Adrenal gland (tissue), 12 donors: ENCODE measurements around the gene ALAD. TPM values are rescaled to one million over a fixed set of nuclear protein-coding genes. Genes with fewer than 3 reads are reported as not detected.
"Not testable (repeated sequence)": the region's sequence is repeated elsewhere in the genome, so short reads cannot be mapped to it uniquely, and the experiment has no call there.

Source experiments
- DNase-seq, 7 donors: peaks; one replicate each; pipeline ENCODE4 v3.0.0-alpha.2; 2019 to 2020
- H3K27ac ChIP-seq, 5 donors: fragments of 200-600 bp; sonication (generic) in 4 of 5; 1 replicate in 3 of 5; 2 replicates in 2 of 5; pipeline versions ENCODE4 v1.5.1 to v1.8.0; 2016 to 2020; ENCODE audit warnings: mild to moderate bottlenecking in 1 of 5
- H3K27me3 ChIP-seq: fragments of 200-600 bp; 2 replicates; pipeline ENCODE4 v1.8.0; 2021
- H3K36me3 ChIP-seq, 2 donors: fragments of 200-600 bp; replicated peaks in 1 of 2; 1 replicate in 1 of 2; 2 replicates in 1 of 2; pipeline versions ENCODE4 v1.5.1 to v1.8.0; 2018 to 2022
- H3K4me1 ChIP-seq, 2 donors: fragments of 200-600 bp; replicated peaks in 1 of 2; 1 replicate in 1 of 2; 2 replicates in 1 of 2; pipeline versions ENCODE4 v1.5.1 to v1.8.0; 2018 to 2021
- H3K4me3 ChIP-seq, 4 donors: fragments of 200-600 bp; sonication (generic) in 3 of 4; one replicate each; pipeline ENCODE4 v1.5.1; 2016 to 2018
- H3K9me3 ChIP-seq, 3 donors: fragments of 200-600 bp; sonication (generic) in 1 of 3; replicated peaks in 1 of 3; 1 replicate in 2 of 3; 2 replicates in 1 of 3; pipeline versions ENCODE4 v1.5.1 to v1.8.0; 2016 to 2021
- POLR2A ChIP-seq, 2 donors: fragments of 450-650 bp; IDR thresholded peaks; one replicate each; pipeline ENCODE4 v1.6.1; 2017; ENCODE audit warnings: antibody characterized with exemption in 2 of 2, mild to moderate bottlenecking in 2 of 2, moderate library complexity in 1 of 2
- WGBS, 4 donors: extraction: QIAGEN DNeasy Blood & Tissue Kit in 2 of 4; methylation state at CpG; one replicate each; pipeline versions ENCODE4 v1.1.5 to v1.1.7; 2013 to 2017; 5-methylcytosine and 5-hydroxymethylcytosine counted together
- intact Hi-C, 2 donors: fragments of 100-400 bp; cut with DNase I; formaldehyde crosslinking; loops; one replicate each; pipeline versions ENCODE4 v1.14.1 to v1.15.0; 2022 to 2023
- polyA plus RNA-seq, 3 donors: library from polyadenylated mRNA; stranded (reverse); fragments of 200-250 nt in 2 of 3; fragments of 350-450 nt in 1 of 3; fragmentation: Illumina TruSeq in 1 of 3; extraction: RNeasy Lipid Tissue Mini Kit (QIAGEN cat#74804) in 1 of 3; gene quantifications; one replicate each; pipeline ENCODE4 v1.2.3, GENCODE V29; 2013 to 2014
- total RNA-seq, 9 donors: library from RNA; depleted of rRNA in 4 of 9; stranded (reverse); fragments of >200 nt in 4 of 9; fragments of 120-200 nt in 1 of 9; fragmentation: NEBNext Ultra II Directional in 1 of 9; extraction: Animal tissue kit (Norgen Biotek cat#: 25700) in 1 of 9; gene quantifications; one replicate each; pipeline versions ENCODE4 v1.1.0 to v1.2.4, GENCODE V29; 2013 to 2023
- TF ChIP-seq, protein P1 (sequence below), 6 experiments: fragments of 450-650 bp in 4 of 6; fragments of 200-600 bp in 2 of 6; sonication (generic) in 1 of 6; IDR thresholded peaks; 1 replicate in 5 of 6; 2 replicates in 1 of 6; pipeline versions ENCODE4 v1.5.1 to v1.8.0; 2016 to 2021; ENCODE audit warnings: antibody characterized with exemption in 6 of 6, mild to moderate bottlenecking in 2 of 6, moderate library complexity in 1 of 6
- donor health status: healthy with polysubstance abuse.
- donor health status: Bipolar disorder and iron deficiency.
- donor health status: DM: yes; HTN: yes; CAD: no.
- donor health status: DM: no; HTN: no; CAD: no.
- donor health status: DM: no; HTN: no; CAD: no.
- donor health status: DM: yes; HTN: yes; CAD: no.

Gene ALAD
- total and polyA plus RNA-seq, 12 donors: 49.2 to 348 (median 242) TPM

GRCh38 chr9:113381909-113382411, 19.1 kb downstream of the ALAD start:
- DNase-seq: no peak
- TF ChIP-seq, protein P1, sequence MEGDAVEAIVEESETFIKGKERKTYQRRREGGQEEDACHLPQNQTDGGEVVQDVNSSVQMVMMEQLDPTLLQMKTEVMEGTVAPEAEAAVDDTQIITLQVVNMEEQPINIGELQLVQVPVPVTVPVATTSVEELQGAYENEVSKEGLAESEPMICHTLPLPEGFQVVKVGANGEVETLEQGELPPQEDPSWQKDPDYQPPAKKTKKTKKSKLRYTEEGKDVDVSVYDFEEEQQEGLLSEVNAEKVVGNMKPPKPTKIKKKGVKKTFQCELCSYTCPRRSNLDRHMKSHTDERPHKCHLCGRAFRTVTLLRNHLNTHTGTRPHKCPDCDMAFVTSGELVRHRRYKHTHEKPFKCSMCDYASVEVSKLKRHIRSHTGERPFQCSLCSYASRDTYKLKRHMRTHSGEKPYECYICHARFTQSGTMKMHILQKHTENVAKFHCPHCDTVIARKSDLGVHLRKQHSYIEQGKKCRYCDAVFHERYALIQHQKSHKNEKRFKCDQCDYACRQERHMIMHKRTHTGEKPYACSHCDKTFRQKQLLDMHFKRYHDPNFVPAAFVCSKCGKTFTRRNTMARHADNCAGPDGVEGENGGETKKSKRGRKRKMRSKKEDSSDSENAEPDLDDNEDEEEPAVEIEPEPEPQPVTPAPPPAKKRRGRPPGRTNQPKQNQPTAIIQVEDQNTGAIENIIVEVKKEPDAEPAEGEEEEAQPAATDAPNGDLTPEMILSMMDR (IDR thresholded peaks at IDR 0.05): no peak
- TF ChIP-seq POLR2A (IDR thresholded peaks at IDR 0.05): no peak
- Histone ChIP-seq H3K4me3 (no peak overlapping the region), H3K27ac (peak overlapping the region in 2 of 5 donors; percentile 29 to 89), H3K27me3 (no peaks in the 10 kb centered on the region), H3K36me3 (peaks cover 0 to 5% of the 10 kb centered on the region in 2 donors), H3K9me3 (no peaks in the 10 kb centered on the region), H3K4me1 (peaks cover 9 to 21% of the 10 kb centered on the region in 2 donors)
- WGBS, 4 donors: 81 to 85% (median 83%) methylated on average over 7 to 8 of the region's 8 CpGs
- intact Hi-C loops: no loop called here

GRCh38 chr9:113381441-113381840, 19.6 kb downstream of the ALAD start:
- DNase-seq, intact Hi-C loops, H3K36me3 ChIP-seq, H3K27me3 ChIP-seq, H3K9me3 ChIP-seq, H3K4me3 ChIP-seq: not testable (repeated sequence)
- peaks cover 9 to 21% of the 10 kb centered on the region in 2 donors for H3K4me1 ChIP-seq
- peak overlapping the region in 2 of 5 donors; percentile 53 to 89 for H3K27ac ChIP-seq
- 73 to 91% (median 80%) methylated on average over 4 to 7 of the region's 7 CpGs for WGBS, 4 donors

- no peak overlapping the region for H3K4me3 ChIP-seq
- H3K9me3 ChIP-seq: no peaks in the 10 kb centered on the region
- intact Hi-C loops: no loop called here
- H3K27ac ChIP-seq: peak overlapping the region; percentile 37 to 89 (median 83)
- DNase-seq: peak in 1 of 7 donors; percentile 40
- no peaks in the 10 kb centered on the region for H3K27me3 ChIP-seq
- no peaks in the 10 kb centered on the region for H3K36me3 ChIP-seq
- peaks cover 9 to 21% of the 10 kb centered on the region in 2 donors for H3K4me1 ChIP-seq
- TF ChIP-seq POLR2A (IDR thresholded peaks at IDR 0.05): no peak
- 42 to 56% (median 49%) methylated on average over 1 of the region's 1 CpG for WGBS, 4 donors
These were observed 20.2 kb downstream of the ALAD start for GRCh38 chr9:113380869-113381378.

DNA sequence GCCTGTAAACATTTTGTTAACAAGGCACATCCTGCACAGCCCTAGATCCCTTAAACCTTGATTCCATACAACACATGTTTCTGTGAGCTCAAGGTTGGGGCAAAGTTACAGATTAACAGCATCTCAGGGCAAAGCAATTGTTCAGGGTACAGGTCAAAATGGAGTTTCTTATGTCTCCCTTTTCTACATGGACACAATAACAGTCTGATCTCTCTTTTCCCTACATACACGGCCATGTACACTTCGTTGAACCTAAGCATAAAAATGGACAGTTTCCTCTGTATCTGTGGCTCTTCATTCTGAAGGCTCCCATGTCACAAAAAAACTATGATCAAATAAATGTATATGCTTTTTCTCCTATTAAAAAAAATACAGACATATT, 21.3 kb downstream of the ALAD start:
- intact Hi-C loops, H3K27me3 ChIP-seq, H3K36me3 ChIP-seq, H3K4me3 ChIP-seq, DNase-seq, H3K9me3 ChIP-seq: not testable (repeated sequence)
- Histone ChIP-seq H3K4me1 (peaks cover 13 to 26% of the 10 kb centered on the region in 2 donors), H3K27ac (peak overlapping the region; percentile 37 to 89 (median 83))
- WGBS, 4 donors: 67 to 73% (median 69%) methylated on average over 2 of the region's 2 CpGs

GRCh38 chr9:113379094-113379828, 21.8 kb downstream of the ALAD start:
- H3K36me3 ChIP-seq, H3K4me3 ChIP-seq, intact Hi-C loops, H3K27me3 ChIP-seq, H3K9me3 ChIP-seq: not testable (repeated sequence)
- peak in 1 of 2 donors; percentile 59 for TF ChIP-seq POLR2A (IDR thresholded peaks at IDR 0.05)
- Histone ChIP-seq H3K27ac (peak overlapping the region; percentile 57 to 89 (median 83)), H3K4me1 (peaks cover 18 to 31% of the 10 kb centered on the region in 2 donors)
- WGBS, 4 donors: 34 to 48% (median 38%) methylated on average over 23 to 24 of the region's 24 CpGs
- DNase-seq: peak; percentile 43 to 85 (median 78)
